ENCODE measurements around the gene FAM114A2.

DNA sequence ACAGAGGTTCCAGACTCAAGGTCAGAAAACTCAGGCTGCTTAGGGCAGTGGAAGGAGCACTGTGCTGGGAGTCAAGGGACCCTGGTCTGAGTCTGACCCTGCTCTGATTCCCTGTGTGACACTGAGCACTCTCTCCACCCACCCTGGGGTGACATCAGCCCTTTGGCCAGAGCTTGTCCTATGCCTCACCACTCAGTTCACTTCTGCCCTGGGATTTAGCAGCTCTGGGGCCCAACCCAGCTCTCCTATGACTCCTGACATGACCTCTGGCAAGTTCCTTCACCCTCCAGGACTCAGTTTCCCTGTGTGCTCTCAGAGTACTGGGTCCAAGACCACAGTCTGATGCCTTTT, 63.9 kb downstream of the FAM114A2 start:
- TF ChIP-seq CTCF (IDR thresholded peaks at IDR 0.05) (no peak), POLR2A (IDR thresholded peaks at IDR 0.05) (no peak)

Data from body of pancreas (tissue), 4 donors.